ENCODE measurements around the gene MYB. TPM values are rescaled to one million over a fixed set of nuclear protein-coding genes. Genes with fewer than 3 reads are reported as not detected.

The MYB gene
- total and polyA plus RNA-seq, 2 experiments from 2014 or later = 0.10 to 1.2 TPM

DNA sequence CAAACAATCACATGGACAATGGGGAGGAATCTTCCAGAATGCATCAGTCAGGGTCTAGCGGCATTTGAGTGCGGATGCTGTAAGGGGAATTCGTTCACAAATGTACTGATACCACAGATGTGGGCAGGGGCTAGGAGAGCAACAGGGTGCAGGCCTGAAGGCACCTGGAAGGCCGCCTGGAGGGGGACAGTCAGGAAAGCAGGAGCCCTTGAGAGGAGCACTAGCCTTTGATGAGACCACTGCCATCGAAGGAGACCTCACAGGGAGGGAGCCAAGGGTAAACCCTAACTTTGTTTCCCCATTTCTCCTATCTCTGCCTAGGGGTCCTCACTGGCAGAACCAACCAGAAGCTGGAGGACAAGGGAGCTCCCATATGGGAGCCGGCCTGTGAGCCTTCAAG is 38.2 kb downstream of the MYB start:
- H3F3A ChIP-seq (ENCODE audit: insufficient read depth) = no peaks in the 10 kb centered on the region

DNA sequence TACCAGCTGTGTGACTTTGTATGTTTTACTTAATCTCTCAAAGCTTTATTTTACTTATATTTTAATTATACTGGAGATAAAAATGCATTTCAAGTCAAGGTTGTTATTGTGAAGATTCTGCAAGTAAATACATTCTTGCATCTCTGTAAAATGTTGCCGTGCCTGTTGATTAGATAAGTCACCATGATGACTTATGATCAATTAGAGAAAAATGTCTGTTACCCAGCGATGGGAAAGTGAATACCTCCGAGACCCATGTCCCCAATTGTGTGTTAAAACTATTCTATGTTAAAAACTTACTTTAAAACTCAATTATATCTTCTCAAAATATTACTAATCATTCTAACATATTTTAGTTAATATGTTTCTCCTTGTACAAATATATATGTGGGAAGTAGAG is 39.9 kb downstream of the MYB start:
- Histone ChIP-seq H3K9me3 (ENCODE audit: low read depth) (no peaks in the 10 kb centered on the region), H3K79me2 (ENCODE audit: insufficient read depth) (no peaks in the 10 kb centered on the region), H3K36me3 (ENCODE audit: low read depth) (no peaks in the 10 kb centered on the region), H3K4me2 (ENCODE audit: unreplicated experiment) (no peak overlapping the region), H3K4me3 (no peak overlapping the region), H2AFZ (no peak overlapping the region), H3K27me3 (replicated peaks; ENCODE audit: insufficient read depth) (no peaks in the 10 kb centered on the region), H4K20me1 (ENCODE audit: insufficient read depth) (no peaks in the 10 kb centered on the region), H3K9me2 (ENCODE audit: insufficient read depth) (no peaks in the 10 kb centered on the region), H3F3A (ENCODE audit: insufficient read depth) (no peaks in the 10 kb centered on the region), H3K4me1 (ENCODE audit: insufficient read depth) (no peaks in the 10 kb centered on the region), H3K27ac (no peak overlapping the region), H3K9ac (no peak overlapping the region)
- in situ Hi-C loops (cut with MboI) = no loop called here
- TF ChIP-seq EZH2 (IDR thresholded peaks at IDR 0.05; ENCODE audit: insufficient read depth, poor library complexity, severe bottlenecking) (no peak), EZH2phosphoT487 (IDR thresholded peaks at IDR 0.05; ENCODE audit: insufficient read depth, low read depth) (no peak)
- 69 to 77% methylated on average over 3 of the region's 3 CpGs for WGBS, 2 experiments (ENCODE audit: low coverage in 1 of 2, low lambda C conversion rate in 2 of 2, missing lambda C conversion rate in 2 of 2)
- DNase-seq = no peak

More for the DNA sequence above, 38.2 kb downstream of the MYB start:
- no peak overlapping the region for H3K4me2 ChIP-seq (ENCODE audit: unreplicated experiment)
- no peaks in the 10 kb centered on the region for H3K9me3 ChIP-seq (ENCODE audit: low read depth)
- no peak for DNase-seq
- no peaks in the 10 kb centered on the region for H3K9me2 ChIP-seq (ENCODE audit: insufficient read depth)
- H3K36me3 ChIP-seq (ENCODE audit: low read depth) = no peaks in the 10 kb centered on the region
- TF ChIP-seq EZH2phosphoT487 (IDR thresholded peaks at IDR 0.05; ENCODE audit: insufficient read depth, low read depth) (no peak), EZH2 (IDR thresholded peaks at IDR 0.05; ENCODE audit: insufficient read depth, poor library complexity, severe bottlenecking) (no peak)
- in situ Hi-C loops (cut with MboI) = no loop called here
- 86 to 95% methylated on average over 6 of the region's 6 CpGs for WGBS, 2 experiments (ENCODE audit: low coverage in 1 of 2, low lambda C conversion rate in 2 of 2, missing lambda C conversion rate in 2 of 2)
- H3K27ac ChIP-seq = no peak overlapping the region
- no peaks in the 10 kb centered on the region for H3K4me1 ChIP-seq (ENCODE audit: insufficient read depth)
- H3K79me2 ChIP-seq (ENCODE audit: insufficient read depth) = no peaks in the 10 kb centered on the region
- H3K4me3 ChIP-seq = no peak overlapping the region
- no peak overlapping the region for H3K9ac ChIP-seq
- no peaks in the 10 kb centered on the region for H4K20me1 ChIP-seq (ENCODE audit: insufficient read depth)
- H2AFZ ChIP-seq = no peak overlapping the region
- H3K27me3 ChIP-seq (replicated peaks; ENCODE audit: insufficient read depth) = no peaks in the 10 kb centered on the region

DNA sequence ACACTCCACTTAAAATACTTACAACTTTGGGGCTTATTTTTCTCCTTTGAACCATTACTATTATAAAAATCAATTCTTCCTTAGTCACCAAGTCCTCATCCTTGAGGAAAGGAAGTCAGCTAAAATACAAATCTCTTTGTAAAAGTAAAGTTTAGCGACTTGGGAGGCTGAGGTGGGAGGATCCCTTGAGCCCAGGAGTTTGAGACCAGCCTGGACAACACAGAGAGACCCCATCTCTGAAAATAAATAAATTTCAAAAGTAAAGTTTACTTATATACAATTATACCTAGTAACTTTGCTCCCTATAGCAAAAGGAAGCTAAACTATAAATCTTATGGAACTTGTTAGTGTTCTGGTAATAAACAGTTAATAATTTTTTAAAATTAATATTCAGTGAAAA is 40.4 kb downstream of the MYB start:
- no peak overlapping the region for H3K4me3 ChIP-seq
- H4K20me1 ChIP-seq (ENCODE audit: insufficient read depth) = no peaks in the 10 kb centered on the region
- no peaks in the 10 kb centered on the region for H3K9me3 ChIP-seq (ENCODE audit: low read depth)
- no peak overlapping the region for H3K4me2 ChIP-seq (ENCODE audit: unreplicated experiment)
- H3K9me2 ChIP-seq (ENCODE audit: insufficient read depth) = no peaks in the 10 kb centered on the region
- no peak overlapping the region for H3K9ac ChIP-seq
- H3F3A ChIP-seq (ENCODE audit: insufficient read depth) = no peaks in the 10 kb centered on the region
- H3K27me3 ChIP-seq (replicated peaks; ENCODE audit: insufficient read depth) = no peaks in the 10 kb centered on the region
- DNase-seq = no peak
- no peak for TF ChIP-seq EZH2 (IDR thresholded peaks at IDR 0.05; ENCODE audit: insufficient read depth, poor library complexity, severe bottlenecking)
- no peak for TF ChIP-seq EZH2phosphoT487 (IDR thresholded peaks at IDR 0.05; ENCODE audit: insufficient read depth, low read depth)
- H3K36me3 ChIP-seq (ENCODE audit: low read depth) = no peaks in the 10 kb centered on the region
- in situ Hi-C loops (cut with MboI) = no loop called here
- H3K79me2 ChIP-seq (ENCODE audit: insufficient read depth) = no peaks in the 10 kb centered on the region
- H3K27ac ChIP-seq = no peak overlapping the region
- 74 to 83% methylated on average over 1 of the region's 1 CpG for WGBS, 2 experiments (ENCODE audit: low coverage in 1 of 2, low lambda C conversion rate in 2 of 2, missing lambda C conversion rate in 2 of 2)
- H3K4me1 ChIP-seq (ENCODE audit: insufficient read depth) = no peaks in the 10 kb centered on the region
- H2AFZ ChIP-seq = no peak overlapping the region

DNA sequence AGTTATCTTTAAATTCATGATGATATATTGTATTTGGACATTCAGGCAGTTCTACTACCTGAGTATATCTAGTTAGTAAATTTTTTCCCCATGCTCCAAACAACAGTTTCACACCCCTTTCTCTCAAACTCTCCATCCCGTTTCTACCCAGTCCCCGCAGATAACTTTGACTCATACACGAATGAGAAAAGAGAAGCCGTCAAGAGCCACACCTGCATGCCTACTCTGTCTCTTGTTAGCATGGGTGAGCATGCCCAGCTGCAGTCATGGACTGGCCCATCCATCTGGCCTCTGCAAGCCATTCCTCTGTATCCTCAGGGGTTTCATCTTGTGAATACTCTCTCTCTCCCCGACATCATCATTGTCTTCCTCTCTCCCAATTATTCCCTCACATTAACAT is 41.5 kb downstream of the MYB start:
- Histone ChIP-seq H3K9me3 (ENCODE audit: low read depth) (no peaks in the 10 kb centered on the region), H3K79me2 (ENCODE audit: insufficient read depth) (no peaks in the 10 kb centered on the region), H3K9ac (no peak overlapping the region), H3K4me1 (ENCODE audit: insufficient read depth) (no peaks in the 10 kb centered on the region), H3F3A (ENCODE audit: insufficient read depth) (no peaks in the 10 kb centered on the region), H2AFZ (no peak overlapping the region), H3K9me2 (ENCODE audit: insufficient read depth) (no peaks in the 10 kb centered on the region), H3K36me3 (ENCODE audit: low read depth) (no peaks in the 10 kb centered on the region), H4K20me1 (ENCODE audit: insufficient read depth) (no peaks in the 10 kb centered on the region), H3K4me2 (ENCODE audit: unreplicated experiment) (no peak overlapping the region), H3K4me3 (no peak overlapping the region), H3K27ac (no peak overlapping the region), H3K27me3 (replicated peaks; ENCODE audit: insufficient read depth) (no peaks in the 10 kb centered on the region)
- WGBS, 2 experiments (ENCODE audit: low coverage in 1 of 2, low lambda C conversion rate in 2 of 2, missing lambda C conversion rate in 2 of 2) = 64 to 70% methylated on average over 5 of the region's 5 CpGs
- DNase-seq = no peak
- no peak for TF ChIP-seq EZH2 (IDR thresholded peaks at IDR 0.05; ENCODE audit: insufficient read depth, poor library complexity, severe bottlenecking)
- TF ChIP-seq EZH2phosphoT487 (IDR thresholded peaks at IDR 0.05; ENCODE audit: insufficient read depth, low read depth) = no peak
- in situ Hi-C loops (cut with MboI) = no loop called here

- no peak overlapping the region for H3K27ac ChIP-seq
- no peaks in the 10 kb centered on the region for H3K27me3 ChIP-seq (replicated peaks; ENCODE audit: insufficient read depth)
- no peaks in the 10 kb centered on the region for H3F3A ChIP-seq (ENCODE audit: insufficient read depth)
- no peak overlapping the region for H3K9ac ChIP-seq
- H3K4me1 ChIP-seq (ENCODE audit: insufficient read depth) = no peaks in the 10 kb centered on the region
- H3K9me2 ChIP-seq (ENCODE audit: insufficient read depth) = no peaks in the 10 kb centered on the region
- no peaks in the 10 kb centered on the region for H3K79me2 ChIP-seq (ENCODE audit: insufficient read depth)
- no peak overlapping the region for H3K4me2 ChIP-seq (ENCODE audit: unreplicated experiment)
- H2AFZ ChIP-seq = no peak overlapping the region
- TF ChIP-seq EZH2phosphoT487 (IDR thresholded peaks at IDR 0.05; ENCODE audit: insufficient read depth, low read depth) (no peak), EZH2 (IDR thresholded peaks at IDR 0.05; ENCODE audit: insufficient read depth, poor library complexity, severe bottlenecking) (no peak)
- DNase-seq = no peak
- no peaks in the 10 kb centered on the region for H4K20me1 ChIP-seq (ENCODE audit: insufficient read depth)
- WGBS, 2 experiments (ENCODE audit: low coverage in 1 of 2, low lambda C conversion rate in 2 of 2, missing lambda C conversion rate in 2 of 2) = 66 to 68% methylated on average over 6 of the region's 6 CpGs
- no peaks in the 10 kb centered on the region for H3K36me3 ChIP-seq (ENCODE audit: low read depth)
- no peaks in the 10 kb centered on the region for H3K9me3 ChIP-seq (ENCODE audit: low read depth)
- H3K4me3 ChIP-seq = no peak overlapping the region
- in situ Hi-C loops (cut with MboI) = no loop called here
Measured at GRCh38 chr6:135224037-135224647, 43.0 kb downstream of the MYB start.

All from GM23248 (cell line).